Erythroblast (primary cell): ENCODE results near the gene OR4E1.

Source experiments
- GATA1 ChIP-seq: IDR thresholded peaks from 2 replicates; pipeline ENCODE4 v1.6.1; 2011; ENCODE audit warnings: low read depth, mild to moderate bottlenecking, control low read depth, low read length, moderate library complexity
- POLR2A ChIP-seq: IDR thresholded peaks from 2 replicates; pipeline ENCODE4 v1.6.1; 2011; ENCODE audit warnings: mild to moderate bottlenecking, low read length

DNA sequence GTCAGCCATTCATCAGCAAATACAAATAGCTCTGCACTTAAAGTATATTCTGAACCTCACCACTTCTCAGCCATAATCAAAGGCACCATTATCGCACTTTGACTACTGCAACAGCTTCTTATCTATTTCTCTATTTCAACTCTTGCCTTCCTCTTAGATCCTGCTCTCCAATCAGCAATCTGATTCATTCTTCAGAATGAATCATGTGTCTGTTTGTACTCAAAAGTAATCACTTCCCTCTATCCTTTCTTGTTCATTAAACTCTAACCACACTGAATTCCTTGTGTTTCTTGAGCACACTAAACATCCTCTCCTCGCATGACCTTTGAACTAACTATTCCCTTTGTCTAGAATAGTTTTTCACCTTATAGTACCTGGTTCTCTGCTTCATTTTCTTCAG, 12.8 kb upstream of the OR4E1 start:
- TF ChIP-seq POLR2A (no peak), GATA1 (no peak)
